SU-DHL-6 (cell line): ENCODE data around the gene CYP4V2.

Experiments
- EZH2phosphoT487 ChIP-seq: fragments of 200-600 bp; sonication (generic), shearing (Covaris generic); conservative IDR thresholded peaks from 2 replicates; pipeline ENCODE4 v1.6.1; 2018; ENCODE audit warnings: mild to moderate bottlenecking, antibody characterized with exemption, low read length, moderate library complexity, mixed read lengths
- TF ChIP-seq, protein P1 (sequence below): fragments of 200-600 bp; sonication (generic); IDR thresholded peaks from one replicate; pipeline ENCODE4 v1.5.1; 2017; ENCODE audit warnings: antibody characterized with exemption, mild to moderate bottlenecking, low read length, moderate library complexity; ENCODE audit not compliant: insufficient read depth, poor library complexity, severe bottlenecking

GRCh38 chr4:186168750-186169149 is 22.6 kb upstream of the CYP4V2 start:
- TF ChIP-seq, protein P1, sequence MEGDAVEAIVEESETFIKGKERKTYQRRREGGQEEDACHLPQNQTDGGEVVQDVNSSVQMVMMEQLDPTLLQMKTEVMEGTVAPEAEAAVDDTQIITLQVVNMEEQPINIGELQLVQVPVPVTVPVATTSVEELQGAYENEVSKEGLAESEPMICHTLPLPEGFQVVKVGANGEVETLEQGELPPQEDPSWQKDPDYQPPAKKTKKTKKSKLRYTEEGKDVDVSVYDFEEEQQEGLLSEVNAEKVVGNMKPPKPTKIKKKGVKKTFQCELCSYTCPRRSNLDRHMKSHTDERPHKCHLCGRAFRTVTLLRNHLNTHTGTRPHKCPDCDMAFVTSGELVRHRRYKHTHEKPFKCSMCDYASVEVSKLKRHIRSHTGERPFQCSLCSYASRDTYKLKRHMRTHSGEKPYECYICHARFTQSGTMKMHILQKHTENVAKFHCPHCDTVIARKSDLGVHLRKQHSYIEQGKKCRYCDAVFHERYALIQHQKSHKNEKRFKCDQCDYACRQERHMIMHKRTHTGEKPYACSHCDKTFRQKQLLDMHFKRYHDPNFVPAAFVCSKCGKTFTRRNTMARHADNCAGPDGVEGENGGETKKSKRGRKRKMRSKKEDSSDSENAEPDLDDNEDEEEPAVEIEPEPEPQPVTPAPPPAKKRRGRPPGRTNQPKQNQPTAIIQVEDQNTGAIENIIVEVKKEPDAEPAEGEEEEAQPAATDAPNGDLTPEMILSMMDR, result no peak
- no peak for TF ChIP-seq EZH2phosphoT487
